Body of pancreas (tissue), 4 donors: ENCODE results near the gene NDUFAF4. TPM values are rescaled to one million over a fixed set of nuclear protein-coding genes. Genes with fewer than 3 reads are reported as not detected.

ENCODE experiments used
- ATAC-seq: fragments of 150-250 bp; one replicate; pipeline ENCODE4 v1.9.1; 2016
- DNase-seq, 4 donors: peaks; one replicate each; pipeline ENCODE4 v3.0.0-alpha.2; 2019
- H3K27ac ChIP-seq, 4 donors: fragments of 200-600 bp; sonication (generic); 1 replicate in 3 of 4; 2 replicates in 1 of 4; pipeline versions ENCODE4 v1.5.1 to v1.6.1; 2016 to 2019; ENCODE audit warnings: mild to moderate bottlenecking in 1 of 4, mixed read lengths in 1 of 4, moderate library complexity in 1 of 4
- H3K27me3 ChIP-seq, 2 donors: fragments of 200-600 bp; sonication (generic); one replicate each; pipeline ENCODE4 v1.6.0; 2016; ENCODE audit warnings: mild to moderate bottlenecking in 1 of 2
- H3K36me3 ChIP-seq, 2 donors: fragments of 200-600 bp; sonication (generic); replicated peaks in 1 of 2; 2 replicates each; pipeline ENCODE4 v1.5.1; 2016; ENCODE audit warnings: low read depth in 2 of 2; ENCODE audit not compliant: insufficient read depth in 1 of 2
- H3K4me1 ChIP-seq: fragments of 200-600 bp; sonication (generic); one replicate; pipeline ENCODE4 v1.6.0; 2016
- H3K4me3 ChIP-seq, 2 donors: fragments of 200-600 bp; sonication (generic); 1 replicate in 1 of 2; 2 replicates in 1 of 2; pipeline ENCODE4 v1.5.1; 2016 to 2019
- H3K9me3 ChIP-seq, 3 donors: fragments of 200-600 bp; sonication (generic); 1 replicate in 2 of 3; 2 replicates in 1 of 3; pipeline ENCODE4 v1.5.1; 2016
- CTCF ChIP-seq, 7 experiments: fragments of 450-650 bp in 4 of 7; fragments of 200-600 bp in 3 of 7; sonication (generic) in 3 of 7; IDR thresholded peaks; one replicate each; pipeline ENCODE4 v1.5.1; 2016 to 2019; ENCODE audit warnings: antibody characterized with exemption in 7 of 7
- POLR2A ChIP-seq, 3 donors: fragments of 450-650 bp; IDR thresholded peaks; one replicate each; pipeline ENCODE4 v1.6.1; 2016; ENCODE audit warnings: antibody characterized with exemption in 3 of 3, mild to moderate bottlenecking in 2 of 3
- WGBS, 2 donors: methylation state at CpG; one replicate each; pipeline ENCODE4 v1.1.5; 2017; 5-methylcytosine and 5-hydroxymethylcytosine counted together
- intact Hi-C: fragments of 100-400 bp; cut with DNase I; formaldehyde crosslinking; loops from one replicate; pipeline ENCODE4 v1.15.1; 2023
- small RNA-seq: library from RNA; depleted of rRNA; stranded (forward); fragments of <200 nt; gene quantifications from one replicate; pipeline ENCODE3, GENCODE V24; 2016
- total RNA-seq, 2 donors: library from RNA; depleted of rRNA; stranded (reverse); fragments of >200 nt; gene quantifications; one replicate each; pipeline ENCODE4 v1.1.0, GENCODE V29; 2016

Gene NDUFAF4
- total RNA-seq, 2 donors from 2014 or later, result 6.2 to 42.2 TPM

GRCh38 chr6:96852605-96853004 lies 45.1 kb downstream of the NDUFAF4 start:
- WGBS, 2 donors, result 91 to 95% methylated on average over 3 of the region's 3 CpGs
- Histone ChIP-seq H3K9me3 (no peaks in the 10 kb centered on the region), H3K4me3 (no peak overlapping the region), H3K27me3 (no peaks in the 10 kb centered on the region), H3K36me3 (no peaks in the 10 kb centered on the region), H3K27ac (no peak overlapping the region), H3K4me1 (no peaks in the 10 kb centered on the region)
- intact Hi-C loops, result no loop called here
- DNase-seq, result no peak
- no peak for ATAC-seq
- TF ChIP-seq POLR2A (IDR thresholded peaks at IDR 0.05) (no peak), CTCF (IDR thresholded peaks at IDR 0.05) (no peak)

- intact Hi-C loops, result no loop called here
- WGBS, 2 donors, result 63 to 74% methylated on average over 8 of the region's 8 CpGs
- no peak overlapping the region for H3K4me3 ChIP-seq
- TF ChIP-seq POLR2A (IDR thresholded peaks at IDR 0.05) (no peak), CTCF (IDR thresholded peaks at IDR 0.05) (no peak)
- ATAC-seq (no peak), DNase-seq (no peak)
- no peaks in the 10 kb centered on the region for H3K4me1 ChIP-seq
- no peaks in the 10 kb centered on the region for H3K36me3 ChIP-seq
- H3K9me3 ChIP-seq, result no peaks in the 10 kb centered on the region
- H3K27me3 ChIP-seq, result no peaks in the 10 kb centered on the region
- H3K27ac ChIP-seq, result no peak overlapping the region
Observed at GRCh38 chr6:96851858-96852257, 45.8 kb downstream of the NDUFAF4 start.

DNA sequence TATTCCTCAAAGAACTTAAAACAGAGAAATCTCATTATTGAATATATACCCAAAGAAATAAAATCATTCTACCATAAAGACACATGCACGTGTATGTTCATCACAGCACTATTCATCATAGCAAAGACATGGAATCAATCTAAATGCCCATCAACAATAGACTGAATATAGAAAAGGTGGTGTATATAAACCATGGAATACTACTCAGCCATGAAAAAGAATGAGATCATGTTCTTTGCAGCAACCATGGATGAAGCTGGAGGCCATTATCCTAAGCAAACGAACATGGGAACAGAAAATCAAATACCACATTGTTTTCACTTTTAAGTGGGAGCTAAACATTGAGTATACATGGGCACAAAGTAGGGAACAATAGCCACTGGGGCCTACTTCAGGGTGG lies 48.1 kb downstream of the NDUFAF4 start:
- Histone ChIP-seq H3K27me3 (no peaks in the 10 kb centered on the region), H3K27ac (no peak overlapping the region), H3K4me1 (no peaks in the 10 kb centered on the region), H3K9me3 (no peaks in the 10 kb centered on the region), H3K4me3 (no peak overlapping the region), H3K36me3 (no peaks in the 10 kb centered on the region)
- no peak for DNase-seq
- ATAC-seq, result no peak
- TF ChIP-seq POLR2A (IDR thresholded peaks at IDR 0.05) (no peak), CTCF (IDR thresholded peaks at IDR 0.05) (no peak)
- intact Hi-C loops, result no loop called here
- 48 to 56% methylated on average over 2 of the region's 2 CpGs for WGBS, 2 donors

- Histone ChIP-seq H3K9me3 (no peaks in the 10 kb centered on the region), H3K4me1 (no peaks in the 10 kb centered on the region), H3K27me3 (no peaks in the 10 kb centered on the region), H3K36me3 (no peaks in the 10 kb centered on the region), H3K27ac (no peak overlapping the region), H3K4me3 (no peak overlapping the region)
- DNase-seq (no peak), ATAC-seq (no peak)
- no peak for TF ChIP-seq CTCF (IDR thresholded peaks at IDR 0.05)
- no peak for TF ChIP-seq POLR2A (IDR thresholded peaks at IDR 0.05)
- intact Hi-C loops, result no loop called here
Observed at GRCh38 chr6:96844530-96844929, 53.2 kb downstream of the NDUFAF4 start.

- intact Hi-C loops, result no loop called here
- H3K36me3 ChIP-seq, result no peaks in the 10 kb centered on the region
- no peaks in the 10 kb centered on the region for H3K9me3 ChIP-seq
- WGBS, 2 donors, result 21 to 43% methylated on average over 2 of the region's 2 CpGs
- H3K4me3 ChIP-seq, result no peak overlapping the region
- DNase-seq, result no peak
- H3K27ac ChIP-seq, result no peak overlapping the region
- TF ChIP-seq CTCF (IDR thresholded peaks at IDR 0.05) (no peak), POLR2A (IDR thresholded peaks at IDR 0.05) (no peak)
- no peaks in the 10 kb centered on the region for H3K27me3 ChIP-seq
- no peak for ATAC-seq
- H3K4me1 ChIP-seq, result peaks cover 6% of the 10 kb centered on the region
Observed at GRCh38 chr6:96841345-96841744, 56.3 kb downstream of the NDUFAF4 start.

Small RNAs within 50 kb of the gene (small RNA-seq; reads per million reads assigned to genes)
- not detected for gene RN7SL509P

Other genes starting within 250 kb of the NDUFAF4 start
- 1 to 10 TPM; 1.3 to 2.3 TPM for gene GPR63, start 60.4 kb downstream of the NDUFAF4 start, total RNA-seq
- 1 to 10 TPM in 1 of 2 donors, under 1 TPM in 1; 0.78 to 1.3 TPM for gene KLHL32, start 26.8 kb upstream of the NDUFAF4 start, total RNA-seq